SK-N-SH treated with all-trans-retinoic acid at 6 μM for 48 hours (cell line): ENCODE data around the gene FNDC3B.

Experiments
- ARNTL ChIP-seq: fragments of 450-650 bp; formaldehyde crosslinking; IDR thresholded peaks from 2 replicates; pipeline ENCODE4 v1.5.0; 2020; ENCODE audit warnings: low read depth, mild to moderate bottlenecking, moderate library complexity, borderline replicate concordance
- BACH2 ChIP-seq: fragments of 250-450 bp; sonication (Bioruptor Pico); IDR thresholded peaks from 2 replicates; pipeline ENCODE4 v1.9.0; 2021; ENCODE audit warnings: mild to moderate bottlenecking, borderline replicate concordance
- CSDC2 ChIP-seq: fragments of 250-450 bp; sonication (Bioruptor Pico); IDR thresholded peaks from 2 replicates; pipeline ENCODE4 v1.5.0; 2020; ENCODE audit warnings: mild to moderate bottlenecking, moderate library complexity
- ISL1 ChIP-seq: fragments of 250-450 bp; sonication (Bioruptor Pico); IDR thresholded peaks from 2 replicates; pipeline ENCODE4 v2.1.2; 2022; ENCODE audit warnings: mild to moderate bottlenecking, moderate library complexity
- PATZ1 ChIP-seq: fragments of 250-450 bp; sonication (Bioruptor Pico); IDR thresholded peaks from 2 replicates; pipeline ENCODE4 v1.8.0; 2020; ENCODE audit warnings: mild to moderate bottlenecking, moderate library complexity, borderline replicate concordance
- RARB ChIP-seq: fragments of 250-450 bp; sonication (Bioruptor Pico); IDR thresholded peaks from 2 replicates; pipeline ENCODE4 v1.8.0; 2021; ENCODE audit warnings: mild to moderate bottlenecking, moderate library complexity
- TCF4 ChIP-seq: fragments of 250-450 bp; sonication (Bioruptor Pico); IDR thresholded peaks from 2 replicates; pipeline ENCODE4 v1.8.0; 2021; ENCODE audit warnings: mild to moderate bottlenecking, moderate library complexity, borderline replicate concordance
- ZFP3 ChIP-seq: fragments of 250-450 bp; sonication (Bioruptor Pico); IDR thresholded peaks from 2 replicates; pipeline ENCODE4 v1.5.0; 2020; ENCODE audit warnings: mild to moderate bottlenecking, moderate library complexity
- ZFP30 ChIP-seq: fragments of 450-650 bp; formaldehyde crosslinking; IDR thresholded peaks from 2 replicates; pipeline ENCODE4 v1.5.0; 2022; ENCODE audit warnings: mild to moderate bottlenecking, moderate library complexity
- ZNF565 ChIP-seq: fragments of 450-650 bp; formaldehyde crosslinking; conservative IDR thresholded peaks from 2 replicates; pipeline ENCODE4 v1.5.0; 2020; ENCODE audit warnings: low read depth, mild to moderate bottlenecking, moderate library complexity
- ZNF8 ChIP-seq: fragments of 450-650 bp; formaldehyde crosslinking; IDR thresholded peaks from 2 replicates; pipeline ENCODE4 v1.5.0; 2020; ENCODE audit warnings: mild to moderate bottlenecking, moderate library complexity

GRCh38 chr3:172129850-172130716 is 90.7 kb downstream of the FNDC3B start:
- TF ChIP-seq CSDC2 (CRISPR knock-in tag) (no peak), ZFP3 (CRISPR knock-in tag) (no peak), TCF4 (0 out of 2 replicates have a peak, but pooled peaks have one; percentile 47), PATZ1 (CRISPR knock-in tag) (no peak; the same call in none of the 2 replicates), ARNTL (CRISPR knock-in tag) (no peak), ZFP30 (CRISPR knock-in tag) (no peak), ISL1 (CRISPR knock-in tag) (peak; percentile 92), BACH2 (no peak), ZNF8 (no peak), ZNF565 (no peak), RARB (no peak)
